Renal cortical epithelial cell (primary cell): ENCODE data around the gene CPXM1. TPM values are rescaled to one million over a fixed set of nuclear protein-coding genes. Genes with fewer than 3 reads are reported as not detected.
"Not testable (repeated sequence)": the region's sequence is repeated elsewhere in the genome, so short reads cannot be mapped to it uniquely, and the experiment has no call there.

Source experiments
- DNase-seq: peaks from one replicate; pipeline ENCODE4 v3.0.0-alpha.2; 2011; ENCODE audit warnings: low read depth
- total RNA-seq: library from RNA; depleted of rRNA; stranded (reverse); fragments of >200 nt; gene quantifications from 2 replicates; pipeline ENCODE4 v1.2.3, GENCODE V29; 2014

The CPXM1 gene
- 0.17 and 0.20 TPM in 2 replicates for total RNA-seq

DNA sequence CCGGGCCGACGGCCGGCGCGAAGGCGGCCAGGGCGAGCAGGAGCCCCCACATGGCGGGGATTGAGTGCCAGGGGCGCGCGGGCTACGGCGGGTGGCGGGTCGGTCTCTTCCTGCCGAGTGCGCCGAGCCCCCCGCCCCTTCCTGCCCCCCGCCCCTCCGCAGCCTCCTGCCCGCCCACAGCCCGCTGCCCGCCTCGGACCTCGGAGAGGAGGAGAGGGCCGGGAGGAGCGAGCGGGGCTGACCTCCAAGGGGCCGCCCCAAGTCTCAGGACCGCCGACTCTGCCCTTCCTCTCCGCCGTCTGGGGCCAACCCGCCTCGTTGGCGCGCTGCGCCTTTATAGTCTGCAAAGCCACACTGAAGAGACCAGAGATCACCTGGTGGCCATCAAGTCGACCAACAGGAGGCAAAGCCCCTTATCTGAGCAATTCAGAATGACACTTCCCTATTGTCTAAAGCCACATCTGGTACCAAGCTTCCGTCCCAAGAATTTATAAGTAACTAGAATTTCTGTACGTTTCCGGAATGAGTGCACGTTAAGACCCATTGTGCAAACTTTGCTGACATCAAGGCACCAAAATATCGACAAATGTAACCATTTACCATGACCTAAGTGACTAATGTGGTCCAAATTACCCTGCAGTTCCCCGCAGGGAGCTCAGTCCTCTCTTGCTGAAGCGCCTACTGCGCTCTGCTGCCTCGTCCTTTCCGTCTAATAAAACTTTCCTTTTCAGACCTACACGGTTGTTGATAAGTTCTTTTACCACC is at the start of gene CPXM1:
Gene CPXM1 (minus strand): TSS at position 107 of the 765 bp plus-strand sequence. CDS start 55 bp downstream, at position 52.
- peak; percentile 16 for DNase-seq

DNA sequence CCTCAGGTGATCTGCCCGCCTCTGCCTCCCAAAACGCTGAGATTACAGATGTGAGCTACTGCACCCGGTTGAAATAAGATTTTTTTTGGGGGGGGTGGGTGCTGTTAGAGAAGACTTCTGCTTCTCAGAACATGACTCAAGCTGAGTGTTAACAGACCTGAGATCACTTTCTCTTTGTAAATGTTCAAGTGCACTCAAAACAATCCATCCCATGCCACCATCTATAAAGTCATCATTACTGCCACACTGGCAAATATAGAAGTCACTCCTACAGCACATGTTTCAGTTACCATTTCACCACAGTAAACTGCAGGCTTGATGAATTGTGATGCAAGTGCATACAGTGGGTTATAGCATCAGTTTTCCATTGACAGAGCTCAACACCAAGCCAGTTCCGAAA is 49.1 kb upstream of the CPXM1 start:
- no peak for DNase-seq

- DNase-seq = no peak
These were observed 47.4 kb upstream of the CPXM1 start for GRCh38 chr20:2847802-2848201.

DNA sequence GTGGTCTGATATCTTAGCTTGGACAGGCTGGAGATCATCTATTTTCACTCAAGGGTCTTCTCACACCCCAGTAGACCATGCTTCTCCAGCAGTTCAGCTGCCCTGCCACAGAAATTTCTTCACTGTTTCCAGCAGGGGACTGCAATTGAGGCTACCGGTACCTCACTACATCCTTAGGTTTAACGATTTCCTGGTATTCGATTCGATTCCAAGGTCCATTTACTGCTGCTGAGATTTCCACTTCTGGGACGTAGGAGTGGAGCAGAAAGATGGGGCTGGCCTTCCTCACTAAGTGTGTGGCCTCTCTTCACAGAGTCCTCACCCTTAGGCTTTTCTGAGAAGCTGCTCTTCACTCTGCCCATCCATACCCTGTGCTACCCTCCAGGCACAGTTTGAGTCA is 46.3 kb upstream of the CPXM1 start:
- no peak for DNase-seq

- no peak for DNase-seq
These were observed 45.2 kb upstream of the CPXM1 start for GRCh38 chr20:2845607-2846006.

DNA sequence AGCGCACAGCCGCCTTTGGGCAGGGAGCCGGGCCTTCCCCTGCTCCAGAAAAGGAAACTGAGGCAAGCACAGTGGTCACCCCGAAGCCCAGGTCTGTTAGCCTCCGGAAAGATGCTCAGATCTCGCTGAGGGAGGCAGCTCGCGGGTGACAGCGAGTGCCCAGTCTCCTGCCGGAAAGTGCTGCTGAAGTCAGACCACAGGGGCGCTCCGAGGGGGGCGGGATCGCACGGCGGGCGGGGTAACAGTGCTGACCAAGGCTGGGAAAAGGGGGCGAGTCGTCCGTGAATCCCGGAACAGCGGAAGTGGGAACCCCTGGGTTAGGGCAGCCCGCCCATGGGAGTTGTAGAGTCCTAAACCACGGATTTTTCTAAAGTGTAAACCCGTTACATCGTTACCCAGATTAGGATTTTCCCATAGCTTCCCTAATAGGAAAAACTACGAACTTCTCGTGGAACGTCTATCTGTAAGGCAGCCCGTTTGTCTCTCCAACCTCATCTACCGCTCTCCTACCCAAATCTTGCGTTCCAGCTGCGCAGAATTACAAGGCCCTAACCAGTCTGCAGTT is 40.6 kb upstream of the CPXM1 start:
- DNase-seq = peak; percentile 15

GRCh38 chr20:2840138-2840966 is 39.9 kb upstream of the CPXM1 start, which contains the start of the genes PCED1A and VPS16:
Gene PCED1A, minus strand, starts transcription at chr20:2840655. Its CDS starts 743 bp downstream, at chr20:2839912.
Gene VPS16, plus strand, starts transcription at chr20:2840745. Its CDS starts 30 bp downstream, at chr20:2840775.
- DNase-seq = peak; percentile 58

GRCh38 chr20:2839732-2840137 is 39.3 kb upstream of the CPXM1 start:
- no peak for DNase-seq

DNA sequence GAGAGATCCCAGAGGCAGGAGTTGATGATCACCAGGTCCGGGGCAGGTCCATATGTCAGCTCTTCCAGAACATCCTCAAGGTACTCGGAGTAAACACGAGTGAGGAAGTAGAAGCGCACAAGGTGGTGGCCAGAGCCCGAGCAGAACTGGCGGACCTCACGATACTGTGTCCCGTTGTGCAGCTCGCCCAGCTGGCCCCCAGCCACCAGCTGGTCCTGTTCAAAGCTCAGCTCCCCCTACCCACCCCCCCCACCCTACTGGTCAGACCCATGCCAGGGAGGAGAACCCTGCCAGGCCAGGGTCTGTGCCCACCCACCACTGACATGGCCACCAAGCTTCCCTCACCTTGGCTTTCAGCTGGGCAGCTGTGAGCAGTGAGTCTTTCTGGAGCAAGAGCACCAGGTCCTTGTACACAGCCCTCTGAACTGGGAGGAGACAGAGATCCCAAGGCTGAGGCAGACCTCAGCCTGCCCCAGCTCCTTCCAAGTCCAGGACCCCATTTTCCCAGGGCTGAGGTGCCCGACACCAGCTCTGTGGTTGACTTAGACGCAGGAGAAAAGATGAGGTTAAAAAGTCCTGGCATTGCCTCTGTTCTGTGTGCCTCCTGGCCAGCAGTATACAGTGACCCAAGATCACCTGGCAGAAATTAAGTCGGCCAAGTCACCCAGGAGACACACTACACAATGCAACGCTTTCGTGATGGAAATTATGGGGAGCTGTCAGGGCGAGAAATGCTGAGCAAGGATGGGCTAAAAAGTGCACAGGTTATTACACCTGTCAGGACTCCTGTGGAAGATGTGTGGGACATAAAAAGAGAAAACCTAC is 38.6 kb upstream of the CPXM1 start:
- DNase-seq = no peak

DNA sequence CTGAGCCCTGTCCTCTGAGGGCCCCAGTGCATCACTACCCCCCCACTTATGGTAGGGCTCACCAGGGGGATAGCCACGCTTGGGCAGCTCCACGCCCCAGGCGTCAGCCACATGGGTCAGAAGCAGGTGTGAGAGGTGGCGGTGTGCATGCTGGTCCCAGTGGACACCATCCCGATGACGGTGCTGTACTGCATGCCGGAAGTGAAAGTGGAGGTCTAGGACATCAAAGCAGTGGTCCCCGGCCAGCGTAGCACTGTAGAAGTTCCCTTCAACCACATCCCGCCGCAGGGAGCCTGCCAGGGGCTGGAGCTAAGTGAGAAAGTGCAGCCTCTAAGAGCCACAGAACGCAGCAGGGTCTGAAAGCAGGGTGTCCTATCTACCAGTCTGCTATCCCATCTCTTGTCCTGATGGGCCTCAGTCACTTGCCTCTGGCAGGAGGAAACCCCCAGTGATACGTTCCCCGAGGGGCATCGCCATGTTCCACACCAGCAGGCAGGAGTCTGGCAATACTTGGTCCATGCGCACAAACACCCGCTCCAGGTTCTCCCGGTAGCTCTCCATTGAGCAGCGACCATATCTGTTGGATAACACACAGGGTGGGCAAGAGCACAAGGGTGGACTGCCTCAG is 37.9 kb upstream of the CPXM1 start:
- no peak for DNase-seq

- no peak for DNase-seq
These were observed 37.0 kb upstream of the CPXM1 start for GRCh38 chr20:2837221-2837960.

- DNase-seq = no peak
These were observed 35.6 kb upstream of the CPXM1 start for GRCh38 chr20:2836035-2836434.

DNA sequence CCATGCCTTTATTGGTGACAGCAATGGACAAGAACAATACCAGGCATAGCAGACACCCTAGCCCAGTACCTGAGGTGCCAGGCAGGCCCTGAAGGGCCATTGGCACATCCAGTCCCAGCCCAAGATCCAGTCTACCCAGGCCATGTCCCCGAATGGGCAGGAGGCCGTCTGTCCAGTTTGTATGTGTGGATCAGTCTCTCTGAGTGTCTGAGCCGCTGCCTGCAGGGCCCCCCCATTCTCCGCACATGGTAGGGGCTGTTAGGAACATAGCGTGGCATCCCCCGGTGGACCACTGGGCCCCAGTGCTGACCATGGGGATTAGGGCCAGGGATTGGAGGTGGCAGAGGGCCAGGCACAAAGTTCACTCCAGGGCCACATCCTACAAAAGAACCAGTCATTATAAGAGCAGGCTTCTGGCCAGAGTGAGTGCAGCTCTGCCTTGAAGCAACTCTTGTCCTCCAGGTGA is 34.9 kb upstream of the CPXM1 start:
- no peak for DNase-seq

GRCh38 chr20:2834401-2835110 is 34.1 kb upstream of the CPXM1 start:
- DNase-seq = no peak

DNA sequence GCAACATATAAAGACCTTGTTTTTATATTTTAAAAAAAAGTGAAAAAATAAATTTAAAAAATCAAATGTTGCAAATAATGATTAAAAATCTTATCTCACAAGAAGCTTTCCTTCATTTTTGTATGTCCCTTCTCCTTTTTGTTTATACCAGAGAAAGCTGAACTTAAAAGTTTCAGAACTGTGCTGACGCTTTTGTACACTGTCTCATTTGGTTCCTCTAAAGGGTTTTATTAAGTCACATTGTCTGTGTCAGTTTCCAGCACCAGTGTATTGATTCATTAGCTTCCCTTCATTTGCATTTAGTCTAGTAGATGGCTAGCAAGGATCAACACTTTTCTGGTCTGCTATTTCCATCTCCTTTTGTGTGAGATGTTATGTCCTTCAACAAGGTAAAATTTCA is 33.3 kb upstream of the CPXM1 start:
- no peak for DNase-seq

DNA sequence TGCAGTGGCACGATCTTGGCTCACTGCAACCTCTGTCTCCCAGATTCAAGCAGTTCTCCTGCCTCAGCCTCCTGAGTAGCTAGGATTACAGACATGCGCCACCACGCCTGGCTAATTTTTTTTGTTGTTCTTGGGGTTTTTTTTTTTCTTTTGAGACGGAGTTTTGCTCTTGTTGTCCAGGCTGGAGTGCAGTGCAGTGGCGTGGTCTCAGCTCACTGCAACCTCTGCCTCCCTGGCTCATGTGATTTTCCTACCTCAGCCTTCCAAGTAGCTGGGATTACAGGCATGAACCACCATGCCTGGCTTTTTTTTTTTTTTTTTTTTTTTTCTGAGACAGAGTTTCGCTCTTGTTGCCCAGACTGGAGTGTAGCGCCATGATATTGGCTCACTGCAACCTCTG is 30.8 kb upstream of the CPXM1 start:
- DNase-seq = not testable (repeated sequence)

GRCh38 chr20:2829376-2829775 is 28.9 kb upstream of the CPXM1 start:
- DNase-seq = no peak

- no peak for DNase-seq
These were observed 26.2 kb upstream of the CPXM1 start for GRCh38 chr20:2826655-2827054.

- no peak for DNase-seq
These were observed 25.3 kb upstream of the CPXM1 start for GRCh38 chr20:2825761-2826160.

- peak; percentile 38 for DNase-seq
These were observed 21.6 kb upstream of the CPXM1 start for GRCh38 chr20:2822073-2822472.
